Measurements from ENCODE around the gene ANKRD29.

The ANKRD29 gene

DNA sequence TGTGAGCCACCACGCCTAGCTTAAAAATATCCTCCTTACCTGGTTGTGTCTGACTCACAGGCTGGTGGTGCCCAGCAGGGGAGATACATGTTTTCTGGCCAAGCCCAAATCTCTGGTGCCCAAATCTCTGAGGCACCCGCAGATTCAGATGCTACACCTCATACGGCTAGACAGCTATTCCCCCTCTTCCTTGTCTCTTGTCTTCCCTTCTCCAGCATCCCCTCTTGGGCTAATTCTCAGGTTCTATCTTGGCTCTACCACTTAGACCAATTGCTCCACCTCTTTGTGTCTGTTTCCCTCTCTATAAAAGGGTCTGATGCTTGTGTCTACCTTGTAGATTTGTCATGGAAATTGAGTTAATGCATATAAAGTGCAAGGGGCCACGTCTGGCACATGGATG lies 39.9 kb upstream of the ANKRD29 start:
- no peak for TF ChIP-seq POLR2AphosphoS5 (IDR thresholded peaks at IDR 0.05; ENCODE audit: low read depth, low read length)
- TF ChIP-seq SIN3A (IDR thresholded peaks at IDR 0.05; ENCODE audit: borderline replicate concordance, insufficient read depth, low read length), result no peak
- TF ChIP-seq, protein P1, sequence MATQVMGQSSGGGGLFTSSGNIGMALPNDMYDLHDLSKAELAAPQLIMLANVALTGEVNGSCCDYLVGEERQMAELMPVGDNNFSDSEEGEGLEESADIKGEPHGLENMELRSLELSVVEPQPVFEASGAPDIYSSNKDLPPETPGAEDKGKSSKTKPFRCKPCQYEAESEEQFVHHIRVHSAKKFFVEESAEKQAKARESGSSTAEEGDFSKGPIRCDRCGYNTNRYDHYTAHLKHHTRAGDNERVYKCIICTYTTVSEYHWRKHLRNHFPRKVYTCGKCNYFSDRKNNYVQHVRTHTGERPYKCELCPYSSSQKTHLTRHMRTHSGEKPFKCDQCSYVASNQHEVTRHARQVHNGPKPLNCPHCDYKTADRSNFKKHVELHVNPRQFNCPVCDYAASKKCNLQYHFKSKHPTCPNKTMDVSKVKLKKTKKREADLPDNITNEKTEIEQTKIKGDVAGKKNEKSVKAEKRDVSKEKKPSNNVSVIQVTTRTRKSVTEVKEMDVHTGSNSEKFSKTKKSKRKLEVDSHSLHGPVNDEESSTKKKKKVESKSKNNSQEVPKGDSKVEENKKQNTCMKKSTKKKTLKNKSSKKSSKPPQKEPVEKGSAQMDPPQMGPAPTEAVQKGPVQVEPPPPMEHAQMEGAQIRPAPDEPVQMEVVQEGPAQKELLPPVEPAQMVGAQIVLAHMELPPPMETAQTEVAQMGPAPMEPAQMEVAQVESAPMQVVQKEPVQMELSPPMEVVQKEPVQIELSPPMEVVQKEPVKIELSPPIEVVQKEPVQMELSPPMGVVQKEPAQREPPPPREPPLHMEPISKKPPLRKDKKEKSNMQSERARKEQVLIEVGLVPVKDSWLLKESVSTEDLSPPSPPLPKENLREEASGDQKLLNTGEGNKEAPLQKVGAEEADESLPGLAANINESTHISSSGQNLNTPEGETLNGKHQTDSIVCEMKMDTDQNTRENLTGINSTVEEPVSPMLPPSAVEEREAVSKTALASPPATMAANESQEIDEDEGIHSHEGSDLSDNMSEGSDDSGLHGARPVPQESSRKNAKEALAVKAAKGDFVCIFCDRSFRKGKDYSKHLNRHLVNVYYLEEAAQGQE (IDR thresholded peaks at IDR 0.05; ENCODE audit: insufficient read depth in 1 of 2, low read depth in 2 of 2, low read length in 2 of 2), result no peak
- no peak for TF ChIP-seq TAF1 (IDR thresholded peaks at IDR 0.05; ENCODE audit: borderline replicate concordance, insufficient read depth, low read length)
- no peak for TF ChIP-seq FOXP2 (optimal IDR thresholded peaks at IDR 0.05; ENCODE audit: borderline replicate concordance, extremely low read depth, extremely low read length, insufficient read depth)

DNA sequence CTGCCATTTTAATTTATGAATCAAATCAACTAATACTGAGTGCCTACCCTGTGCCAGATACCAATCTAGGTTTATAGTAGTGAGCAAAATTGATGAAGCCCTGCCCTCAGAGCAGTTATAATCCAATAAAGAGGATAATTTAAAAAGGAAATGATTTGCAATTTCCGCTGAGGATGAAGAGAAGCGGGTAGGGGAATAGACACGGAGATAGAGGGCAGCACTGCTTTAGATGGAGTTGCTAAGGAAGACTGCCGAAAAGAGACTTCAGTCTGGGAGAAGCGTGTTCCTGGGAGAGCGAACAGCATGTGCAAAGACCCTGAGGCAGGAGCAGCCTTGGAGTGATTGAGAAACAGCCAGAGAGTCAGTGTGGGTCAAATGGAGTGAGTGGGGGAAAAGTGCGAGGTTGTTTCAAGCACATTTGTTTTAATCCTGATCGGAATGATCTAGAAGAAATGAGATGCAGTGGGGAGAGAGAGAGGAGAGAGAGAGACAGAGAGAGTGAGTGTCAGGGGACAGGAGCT lies 38.9 kb upstream of the ANKRD29 start:
- TF ChIP-seq, protein P1 (IDR thresholded peaks at IDR 0.05; ENCODE audit: insufficient read depth in 1 of 2, low read depth in 2 of 2, low read length in 2 of 2), result no peak
- TF ChIP-seq SIN3A (IDR thresholded peaks at IDR 0.05; ENCODE audit: borderline replicate concordance, insufficient read depth, low read length) (no peak), TAF1 (IDR thresholded peaks at IDR 0.05; ENCODE audit: borderline replicate concordance, insufficient read depth, low read length) (no peak), FOXP2 (optimal IDR thresholded peaks at IDR 0.05; ENCODE audit: borderline replicate concordance, extremely low read depth, extremely low read length, insufficient read depth) (no peak), POLR2AphosphoS5 (IDR thresholded peaks at IDR 0.05; ENCODE audit: low read depth, low read length) (no peak)

DNA sequence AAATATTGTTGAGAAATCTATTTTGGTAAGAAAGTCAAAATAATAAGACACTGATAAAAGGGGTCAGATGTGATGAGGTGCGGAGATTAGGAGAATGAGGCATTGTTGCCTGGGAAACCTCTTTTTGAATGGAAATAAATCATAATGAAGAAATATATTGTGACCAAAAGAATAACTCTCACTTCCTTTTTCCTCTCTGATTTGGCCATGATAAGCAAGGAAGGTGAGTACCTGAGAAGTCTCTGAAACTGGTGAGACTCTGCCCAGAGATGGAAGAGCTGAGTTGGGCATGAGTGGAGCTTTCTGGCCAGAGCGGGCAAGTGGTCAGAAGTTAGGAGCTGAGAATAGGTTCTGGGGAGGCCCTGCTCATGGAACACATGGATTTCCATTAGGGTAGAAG lies 38.3 kb upstream of the ANKRD29 start:
- TF ChIP-seq, protein P1 (IDR thresholded peaks at IDR 0.05; ENCODE audit: insufficient read depth in 1 of 2, low read depth in 2 of 2, low read length in 2 of 2), result no peak
- TF ChIP-seq FOXP2 (optimal IDR thresholded peaks at IDR 0.05; ENCODE audit: borderline replicate concordance, extremely low read depth, extremely low read length, insufficient read depth) (no peak), SIN3A (IDR thresholded peaks at IDR 0.05; ENCODE audit: borderline replicate concordance, insufficient read depth, low read length) (no peak), POLR2AphosphoS5 (IDR thresholded peaks at IDR 0.05; ENCODE audit: low read depth, low read length) (no peak), TAF1 (IDR thresholded peaks at IDR 0.05; ENCODE audit: borderline replicate concordance, insufficient read depth, low read length) (no peak)

DNA sequence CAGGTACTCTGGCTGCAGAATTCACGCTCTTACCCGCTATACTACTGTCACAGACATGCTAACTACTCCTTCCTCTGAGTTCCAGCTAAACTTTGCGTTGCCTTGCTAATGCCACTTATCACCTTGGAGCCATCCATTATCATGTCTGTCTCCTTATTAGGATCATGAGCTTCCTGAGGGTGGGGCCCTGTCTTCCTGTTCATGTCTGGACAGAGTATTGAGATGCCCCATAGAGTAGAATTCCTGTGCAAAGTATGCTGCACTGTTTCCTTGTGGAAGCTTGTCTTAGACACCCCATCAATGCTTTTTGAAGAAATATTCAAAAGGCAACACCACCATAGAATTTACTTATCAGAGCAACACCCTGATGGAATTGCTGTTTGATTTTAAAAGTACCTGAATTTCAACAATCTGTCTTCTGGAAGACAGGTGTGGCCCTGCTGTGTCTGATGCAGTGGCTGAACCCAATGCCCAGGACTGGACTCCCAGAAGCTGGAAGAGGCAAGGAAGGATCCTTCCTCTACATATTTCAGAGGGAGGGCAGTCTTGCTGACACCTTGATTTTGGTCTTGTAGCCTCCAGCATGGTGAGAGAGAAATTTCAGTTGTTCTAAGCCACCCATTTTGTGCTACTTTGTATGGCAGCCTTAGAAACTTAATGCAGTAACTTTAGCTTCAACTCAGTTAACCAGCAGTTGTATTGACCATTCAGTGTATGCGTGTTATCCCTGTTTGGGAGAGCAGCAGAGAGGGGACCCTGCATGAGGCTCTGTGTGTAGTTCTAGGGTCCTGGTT lies 32.1 kb upstream of the ANKRD29 start:
- TF ChIP-seq POLR2AphosphoS5 (IDR thresholded peaks at IDR 0.05; ENCODE audit: low read depth, low read length), result no peak
- no peak for TF ChIP-seq FOXP2 (optimal IDR thresholded peaks at IDR 0.05; ENCODE audit: borderline replicate concordance, extremely low read depth, extremely low read length, insufficient read depth)
- TF ChIP-seq SIN3A (IDR thresholded peaks at IDR 0.05; ENCODE audit: borderline replicate concordance, insufficient read depth, low read length), result no peak
- TF ChIP-seq TAF1 (IDR thresholded peaks at IDR 0.05; ENCODE audit: borderline replicate concordance, insufficient read depth, low read length), result no peak
- TF ChIP-seq, protein P1 (IDR thresholded peaks at IDR 0.05; ENCODE audit: insufficient read depth in 1 of 2, low read depth in 2 of 2, low read length in 2 of 2), result no peak
